RWPE1 (cell line): ENCODE data around the gene FAM3B.

Experiments used
- CTCF ChIA-PET: fragments of 350-600 bp; sonication (Branson Sonifier 250); formaldehyde crosslinking; extraction: SDS; loops from one replicate; lab custom pipeline; 2021; lab: Yijun Ruan, JAX
- POLR2A ChIA-PET: fragments of 400-600 bp; formaldehyde crosslinking; extraction: SDS; loops from one replicate; lab custom pipeline; 2020; ENCODE audit warnings: antibody characterized with exemption; ENCODE audit not compliant: low non-redundant PET; lab: Yijun Ruan, JAX
- DNase-seq: peaks from one replicate; pipeline ENCODE4 v3.0.0; 2012; ENCODE audit warnings: low spot score
- H3K27ac ChIP-seq: fragments of 450-650 bp; 2 replicates; pipeline ENCODE4 v1.5.1; 2017
- CTCF ChIP-seq: fragments of 450-650 bp; conservative IDR thresholded peaks from 2 replicates; pipeline ENCODE4 v1.5.1; 2017; ENCODE audit warnings: low read depth, mild to moderate bottlenecking

Gene FAM3B

GRCh38 chr21:41405321-41405720 is 88.7 kb downstream of the FAM3B start:
- ChIA-PET POLR2A (interaction anchor here (0.7 kb wide), 1 partner anchor 20 kb away, joined by 3 read pairs; no protein-coding TSS in a partner anchor), CTCF (no interaction called here)
- no peak overlapping the region for H3K27ac ChIP-seq
- no peak for DNase-seq
- no peak for TF ChIP-seq CTCF

GRCh38 chr21:41406340-41406739 is 89.7 kb downstream of the FAM3B start:
- DNase-seq = no peak
- TF ChIP-seq CTCF = no peak
- CTCF ChIA-PET = no interaction called here
- no peak overlapping the region for H3K27ac ChIP-seq
- POLR2A ChIA-PET = no interaction called here
